ENCODE results near the gene MCOLN1. TPM values are rescaled to one million over a fixed set of nuclear protein-coding genes. Genes with fewer than 3 reads are reported as not detected.
"Not testable (repeated sequence)": the region's sequence is repeated elsewhere in the genome, so short reads cannot be mapped to it uniquely, and the experiment has no call there.

MCOLN1 gene
- total RNA-seq, 2 donors from 2014 or later, result 11.4 to 17.0 TPM

DNA sequence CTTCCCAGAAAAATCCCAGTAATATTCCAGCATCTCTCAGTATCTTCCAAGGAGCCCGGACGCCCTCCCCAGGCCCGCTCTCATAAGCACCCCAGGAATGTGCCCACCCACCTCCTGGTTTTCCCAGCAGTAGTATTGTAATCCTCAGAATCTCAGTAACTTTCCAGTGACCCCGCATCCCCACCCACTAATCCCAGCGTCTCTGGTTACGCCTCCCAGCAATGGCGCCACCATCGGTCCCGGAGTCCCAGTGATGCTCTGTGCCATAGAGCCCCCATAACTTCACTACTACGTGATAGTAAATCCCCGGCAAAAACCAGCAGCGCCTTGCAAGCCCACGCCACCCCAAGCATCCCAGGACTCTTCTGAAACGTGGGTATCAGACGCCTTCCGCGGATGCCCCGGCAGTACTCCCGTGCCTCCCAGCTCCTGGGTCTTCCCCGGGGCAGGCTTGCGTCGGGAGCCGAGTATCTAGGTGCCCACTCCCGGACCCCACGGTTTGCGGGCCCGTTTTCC is 12.2 kb downstream of the MCOLN1 start:
- Mint-ChIP-seq H3K27me3 (no peaks in the 10 kb centered on the region), H3K27ac (peak overlapping the region; percentile 95), H3K4me3 (peak overlapping the region; percentile 96), H3K4me1 (peaks cover 19% of the 10 kb centered on the region), H3K36me3 (ENCODE audit: low read depth) (no peaks in the 10 kb centered on the region)
- no peaks in the 10 kb centered on the region for H3K9me3 ChIP-seq (ENCODE audit: control insufficient read depth, low read length, poor library complexity, severe bottlenecking)
- no peak for DNase-seq
- peak; percentile 9 for ATAC-seq

GRCh38 chr19:7535047-7535997 is 12.9 kb downstream of the MCOLN1 start, which contains the start of gene PNPLA6:
TSS of gene PNPLA6 (plus strand) at chr19:7535717. CDS start at chr19:7535789, 72 bp downstream.
- Mint-ChIP-seq H3K4me1 (peaks cover 19% of the 10 kb centered on the region), H3K4me3 (peak within 1 kb of the TSS; percentile 96), H3K27ac (peak within 1 kb of the TSS; percentile 95), H3K27me3 (no peaks in the 10 kb centered on the region), H3K36me3 (ENCODE audit: low read depth) (no peaks in the 10 kb centered on the region)
- ATAC-seq (peak; percentile 86), DNase-seq (peak; percentile 83 to 90 (median 90))
- no peaks in the 10 kb centered on the region for H3K9me3 ChIP-seq (ENCODE audit: control insufficient read depth, low read length, poor library complexity, severe bottlenecking)

DNA sequence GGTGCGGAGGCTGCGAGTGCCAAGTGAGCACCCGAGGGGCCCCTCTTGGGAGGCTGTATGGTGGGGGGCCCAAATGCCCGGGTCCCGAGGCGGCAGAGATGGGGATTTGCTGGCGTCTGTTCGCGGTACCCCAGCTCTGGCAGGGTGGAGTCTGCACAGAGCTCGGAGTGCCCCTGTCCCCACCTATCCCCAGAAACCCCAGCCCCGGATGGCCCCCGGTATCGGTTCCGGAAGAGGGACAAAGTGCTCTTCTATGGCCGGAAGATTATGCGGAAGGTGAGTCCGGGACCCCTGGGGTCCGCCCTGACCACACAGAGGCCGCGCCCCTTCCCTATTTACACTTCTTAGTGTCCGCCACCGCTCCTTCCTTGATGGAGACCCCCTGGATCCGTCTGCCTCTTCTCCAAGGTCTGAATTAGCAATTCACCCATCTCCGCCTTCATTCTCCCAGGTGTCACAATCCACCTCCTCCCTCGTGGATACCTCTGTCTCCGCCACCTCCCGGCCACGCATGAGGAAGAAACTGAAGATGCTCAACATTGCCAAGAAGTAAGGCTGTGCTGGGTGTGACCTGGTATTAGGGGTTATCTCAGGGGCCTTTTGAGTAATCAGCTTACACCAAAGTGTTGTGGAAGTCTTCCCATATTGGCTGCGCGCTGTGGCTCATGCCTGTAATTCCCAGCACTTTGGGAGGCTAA is 13.7 kb downstream of the MCOLN1 start:
- no peaks in the 10 kb centered on the region for H3K9me3 ChIP-seq (ENCODE audit: control insufficient read depth, low read length, poor library complexity, severe bottlenecking)
- no peak for DNase-seq
- Mint-ChIP-seq H3K27ac (peak overlapping the region; percentile 95), H3K27me3 (no peaks in the 10 kb centered on the region), H3K4me3 (peak overlapping the region; percentile 96), H3K36me3 (ENCODE audit: low read depth) (no peaks in the 10 kb centered on the region), H3K4me1 (peaks cover 19% of the 10 kb centered on the region)
- no peak for ATAC-seq

- DNase-seq; H3K4me3 Mint-ChIP-seq; H3K9me3 ChIP-seq (ENCODE audit: control insufficient read depth, low read length, poor library complexity, severe bottlenecking); H3K36me3 Mint-ChIP-seq (ENCODE audit: low read depth); ATAC-seq; H3K27ac Mint-ChIP-seq; H3K27me3 Mint-ChIP-seq: not testable (repeated sequence)
- H3K4me1 Mint-ChIP-seq, result peaks cover 17% of the 10 kb centered on the region
These were observed 16.6 kb downstream of the MCOLN1 start for GRCh38 chr19:7538990-7539389.

DNA sequence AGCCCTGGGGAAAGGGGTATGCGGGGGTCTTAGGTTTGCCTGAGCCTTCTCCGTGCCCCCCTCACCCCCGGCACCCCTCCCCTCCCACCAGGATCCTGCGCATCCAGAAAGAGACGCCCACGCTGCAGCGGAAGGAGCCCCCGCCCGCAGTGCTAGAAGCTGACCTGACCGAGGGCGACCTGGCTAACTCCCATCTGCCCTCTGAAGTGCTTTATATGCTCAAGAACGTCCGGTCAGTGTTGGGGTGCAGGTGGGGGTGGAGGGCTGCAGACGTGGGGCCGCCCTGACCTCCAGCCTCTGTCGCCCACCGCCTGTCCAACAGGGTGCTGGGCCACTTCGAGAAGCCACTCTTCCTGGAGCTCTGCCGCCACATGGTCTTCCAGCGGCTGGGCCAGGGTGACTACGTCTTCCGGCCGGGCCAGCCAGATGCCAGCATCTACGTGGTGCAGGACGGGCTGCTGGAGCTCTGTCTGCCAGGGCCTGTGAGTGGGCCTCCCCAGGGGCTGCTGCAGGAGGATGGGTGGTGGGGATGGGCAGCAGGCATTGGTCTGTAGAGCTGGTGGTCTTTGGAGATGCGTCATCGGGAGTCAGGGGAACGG is 17.5 kb downstream of the MCOLN1 start:
- no peak overlapping the region for H3K4me3 Mint-ChIP-seq
- H3K27ac Mint-ChIP-seq, result no peak overlapping the region
- ATAC-seq (no peak), DNase-seq (no peak)
- peaks cover 3% of the 10 kb centered on the region for H3K36me3 Mint-ChIP-seq (ENCODE audit: low read depth)
- H3K27me3 Mint-ChIP-seq, result no peaks in the 10 kb centered on the region
- H3K9me3 ChIP-seq (ENCODE audit: control insufficient read depth, low read length, poor library complexity, severe bottlenecking), result no peaks in the 10 kb centered on the region
- H3K4me1 Mint-ChIP-seq, result peaks cover 14% of the 10 kb centered on the region

- DNase-seq (no peak), ATAC-seq (no peak)
- peak overlapping the region; percentile 39 for H3K4me3 Mint-ChIP-seq
- peaks cover 4% of the 10 kb centered on the region for H3K36me3 Mint-ChIP-seq (ENCODE audit: low read depth)
- no peaks in the 10 kb centered on the region for H3K27me3 Mint-ChIP-seq
- peaks cover 12% of the 10 kb centered on the region for H3K4me1 Mint-ChIP-seq
- no peaks in the 10 kb centered on the region for H3K9me3 ChIP-seq (ENCODE audit: control insufficient read depth, low read length, poor library complexity, severe bottlenecking)
- no peak overlapping the region for H3K27ac Mint-ChIP-seq
These were observed 18.5 kb downstream of the MCOLN1 start for GRCh38 chr19:7540761-7541474.

- ATAC-seq (no peak), DNase-seq (no peak)
- peak overlapping the region; percentile 39 for H3K4me3 Mint-ChIP-seq
- peak overlapping the region; percentile 6 for H3K27ac Mint-ChIP-seq
- H3K27me3 Mint-ChIP-seq, result no peaks in the 10 kb centered on the region
- H3K4me1 Mint-ChIP-seq, result peaks cover 10% of the 10 kb centered on the region
- no peaks in the 10 kb centered on the region for H3K9me3 ChIP-seq (ENCODE audit: control insufficient read depth, low read length, poor library complexity, severe bottlenecking)
- peaks cover 5% of the 10 kb centered on the region for H3K36me3 Mint-ChIP-seq (ENCODE audit: low read depth)
These were observed 19.0 kb downstream of the MCOLN1 start for GRCh38 chr19:7541475-7541824.

DNA sequence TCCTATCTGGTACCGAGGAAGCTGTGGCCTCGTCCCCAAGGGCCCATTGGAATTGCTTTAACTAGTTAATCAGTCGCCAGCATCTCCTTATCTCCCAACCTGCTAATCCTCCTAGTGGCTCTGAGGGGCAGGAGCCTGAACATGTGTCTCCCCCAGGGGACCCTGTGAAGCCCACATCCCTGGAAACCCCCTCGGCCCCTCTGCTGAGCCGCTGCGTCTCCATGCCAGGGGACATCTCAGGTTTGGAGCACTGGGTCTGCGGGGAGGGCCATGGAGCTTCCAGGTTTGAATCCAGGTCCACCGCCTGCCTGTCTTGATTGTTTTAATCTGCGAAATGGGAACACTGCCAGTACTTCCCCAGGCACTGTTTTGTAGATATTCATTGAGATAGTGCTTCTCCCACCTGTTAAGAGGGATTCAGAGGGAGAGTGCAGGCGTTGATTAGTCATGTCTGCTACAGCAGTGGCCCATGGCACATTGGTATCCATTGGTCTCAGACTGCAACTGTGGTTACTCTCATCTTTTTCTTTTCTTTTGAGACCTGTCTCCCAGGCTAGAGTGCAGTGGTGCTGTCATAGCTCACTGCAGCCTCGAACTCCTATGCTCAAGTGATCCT is 19.5 kb downstream of the MCOLN1 start:
- H3K9me3 ChIP-seq (ENCODE audit: control insufficient read depth, low read length, poor library complexity, severe bottlenecking), result no peaks in the 10 kb centered on the region
- Mint-ChIP-seq H3K36me3 (ENCODE audit: low read depth) (peaks cover 5% of the 10 kb centered on the region), H3K27me3 (no peaks in the 10 kb centered on the region), H3K4me1 (peaks cover 8% of the 10 kb centered on the region), H3K27ac (peak overlapping the region; percentile 6), H3K4me3 (no peak overlapping the region)
- no peak for ATAC-seq
- no peak for DNase-seq

- peaks cover 5% of the 10 kb centered on the region for H3K4me1 Mint-ChIP-seq
- H3K27me3 Mint-ChIP-seq, result no peaks in the 10 kb centered on the region
- no peak overlapping the region for H3K4me3 Mint-ChIP-seq
- H3K9me3 ChIP-seq (ENCODE audit: control insufficient read depth, low read length, poor library complexity, severe bottlenecking), result no peaks in the 10 kb centered on the region
- peaks cover 5% of the 10 kb centered on the region for H3K36me3 Mint-ChIP-seq (ENCODE audit: low read depth)
- no peak for ATAC-seq
- DNase-seq, result no peak
- H3K27ac Mint-ChIP-seq, result no peak overlapping the region
These were observed 20.3 kb downstream of the MCOLN1 start for GRCh38 chr19:7542556-7543348.

DNA sequence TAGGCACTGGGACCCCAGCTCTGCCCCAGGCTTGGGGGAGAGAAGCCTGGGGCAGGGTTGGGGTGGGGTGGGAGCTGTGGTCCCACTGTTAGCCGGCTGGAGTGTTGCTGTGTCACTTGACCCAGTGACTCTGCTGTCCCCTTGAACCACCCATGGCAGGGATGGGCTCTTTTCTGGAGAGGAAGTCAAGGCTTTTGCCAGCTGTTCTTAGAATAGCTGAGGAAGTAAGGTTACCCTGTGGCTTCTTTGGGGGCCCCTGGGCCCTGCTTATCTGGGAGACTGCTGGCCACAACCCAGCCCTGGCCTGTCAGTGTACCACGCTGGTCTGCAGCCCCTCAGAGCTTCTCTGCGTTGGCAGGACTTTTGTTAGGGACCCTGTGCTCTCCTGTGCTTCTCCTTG is 22.2 kb downstream of the MCOLN1 start:
- Mint-ChIP-seq H3K4me3 (no peak overlapping the region), H3K4me1 (peaks cover 5% of the 10 kb centered on the region), H3K27ac (no peak overlapping the region), H3K36me3 (ENCODE audit: low read depth) (peaks cover 5% of the 10 kb centered on the region), H3K27me3 (no peaks in the 10 kb centered on the region)
- ATAC-seq (peak; percentile 27), DNase-seq (no peak)
- H3K9me3 ChIP-seq (ENCODE audit: control insufficient read depth, low read length, poor library complexity, severe bottlenecking), result no peaks in the 10 kb centered on the region

- no peaks in the 10 kb centered on the region for H3K27me3 Mint-ChIP-seq
- no peaks in the 10 kb centered on the region for H3K9me3 ChIP-seq (ENCODE audit: control insufficient read depth, low read length, poor library complexity, severe bottlenecking)
- DNase-seq (no peak), ATAC-seq (no peak)
- H3K36me3 Mint-ChIP-seq (ENCODE audit: low read depth), result peaks cover 5% of the 10 kb centered on the region
- H3K27ac Mint-ChIP-seq, result no peak overlapping the region
- peaks cover 5% of the 10 kb centered on the region for H3K4me1 Mint-ChIP-seq
- peak overlapping the region; percentile 41 for H3K4me3 Mint-ChIP-seq
These were observed 22.9 kb downstream of the MCOLN1 start for GRCh38 chr19:7545300-7545699.

DNA sequence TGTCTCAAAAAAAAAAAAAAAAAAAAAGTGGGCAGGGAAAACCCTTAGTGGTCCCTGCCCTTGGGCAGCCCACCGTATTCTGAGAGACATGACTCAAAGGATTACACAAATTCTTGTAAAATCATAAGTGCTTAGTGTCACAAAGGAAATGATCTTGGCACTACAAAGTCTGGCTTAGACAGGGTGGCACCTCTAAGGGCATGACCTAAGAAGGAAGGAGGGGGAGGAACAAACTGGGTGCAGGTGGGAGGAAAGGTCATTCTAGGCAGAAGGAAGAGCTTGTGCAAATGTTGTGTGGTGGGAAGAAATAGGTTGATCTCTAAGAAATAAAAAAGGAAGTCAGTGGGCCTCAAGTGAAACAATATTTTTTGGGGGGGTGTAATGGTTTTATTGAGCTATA is 23.5 kb downstream of the MCOLN1 start:
- no peak overlapping the region for H3K27ac Mint-ChIP-seq
- DNase-seq, result no peak
- peaks cover 5% of the 10 kb centered on the region for H3K36me3 Mint-ChIP-seq (ENCODE audit: low read depth)
- no peak for ATAC-seq
- peaks cover 5% of the 10 kb centered on the region for H3K4me1 Mint-ChIP-seq
- H3K9me3 ChIP-seq (ENCODE audit: control insufficient read depth, low read length, poor library complexity, severe bottlenecking), result no peaks in the 10 kb centered on the region
- H3K27me3 Mint-ChIP-seq, result no peaks in the 10 kb centered on the region
- no peak overlapping the region for H3K4me3 Mint-ChIP-seq

All from T-helper 17 cell (primary cell).